GM12878 (cell line): ENCODE data around the gene IGIP. TPM values are rescaled to one million over a fixed set of nuclear protein-coding genes. Genes with fewer than 3 reads are reported as not detected.

Experiments used
- ATAC-seq: fragments of 200-7000 bp; cut with Tn5 transposase; 3 replicates; pipeline ENCODE4 v1.9.1; 2020; ENCODE audit warnings: mild to moderate bottlenecking, moderate library complexity
- BruUV-seq: library from RNA; stranded (reverse); fragments of 400-500 nt; replicated peaks from 2 replicates; lab custom pipeline; 2021; lab: Mats Ljungman, UMichigan
- CTCF ChIA-PET: fragments of 300-600 bp; sonication (Branson Sonifier 250); formaldehyde crosslinking; extraction: SDS; loops from one replicate; lab custom pipeline; 2021; ENCODE audit warnings: inconsistent platforms; lab: Yijun Ruan, JAX
- POLR2A ChIA-PET: fragments of 350-600 bp; formaldehyde crosslinking; extraction: SDS; loops from one replicate; lab custom pipeline; 2021; ENCODE audit warnings: inconsistent platforms; lab: Charles Lee
- RAD21 ChIA-PET: fragments of 300-600 bp; sonication (Branson Sonifier 250); formaldehyde crosslinking; loops from one replicate; lab custom pipeline; 2023; ENCODE audit warnings: antibody characterized with exemption; ENCODE audit not compliant: unreplicated experiment; lab: Charles Lee
- SMC1A ChIA-PET: fragments of 300-600 bp; sonication (Branson Sonifier 250); formaldehyde crosslinking; loops from one replicate; lab custom pipeline; 2023; ENCODE audit not compliant: unreplicated experiment, uncharacterized antibody; lab: Charles Lee
- DNase-seq: peaks from one replicate; pipeline ENCODE4 v3.0.0-alpha.2; 2011; ENCODE audit warnings: low read depth, low spot score
- FAIRE-seq: peaks from 3 replicates; lab custom pipeline; 2011; peaks lifted over from hg19 to GRCh38; lab: Jason Lieb, UNC
- H2AFZ ChIP-seq: 2 replicates; pipeline ENCODE4 v1.6.0; 2011; ENCODE audit warnings: low read depth, low read length, control low read depth; ENCODE audit not compliant: control insufficient read depth
- H3K27ac ChIP-seq: 2 replicates; pipeline ENCODE4 v1.5.1; 2011; ENCODE audit warnings: control low read depth; ENCODE audit not compliant: control insufficient read depth, insufficient read depth
- H3K27me3 ChIP-seq, 2 experiments: replicated peaks in 1 of 2; 2 replicates each; pipeline versions ENCODE4 v1.6.0 to v1.6.1; 2011; ENCODE audit warnings: low read length in 1 of 2; ENCODE audit not compliant: control insufficient read depth in 2 of 2, insufficient read depth in 2 of 2
- H3K36me3 ChIP-seq, 2 experiments: 2 replicates each; pipeline ENCODE4 v1.5.1; 2011; ENCODE audit warnings: low read length in 1 of 2; ENCODE audit not compliant: control insufficient read depth in 2 of 2, insufficient read depth in 2 of 2
- H3K4me1 ChIP-seq: 2 replicates; pipeline ENCODE4 v1.6.1; 2011; ENCODE audit warnings: mild to moderate bottlenecking, low read length, moderate library complexity, mixed read lengths; ENCODE audit not compliant: control insufficient read depth, insufficient read depth
- H3K4me2 ChIP-seq: 2 replicates; pipeline ENCODE4 v1.6.0; 2011; ENCODE audit warnings: control low read depth; ENCODE audit not compliant: control insufficient read depth, insufficient read depth
- H3K4me3 ChIP-seq: fragments of 200-600 bp; sonication (generic); 2 replicates; pipeline ENCODE4 v1.5.1; 2016
- H3K79me2 ChIP-seq: 2 replicates; pipeline ENCODE4 v1.6.0; 2011; ENCODE audit warnings: low read length; ENCODE audit not compliant: control insufficient read depth, insufficient read depth
- H3K9ac ChIP-seq: 2 replicates; pipeline ENCODE4 v1.8.0; 2011; ENCODE audit warnings: low read length, control low read depth, mixed read lengths; ENCODE audit not compliant: control insufficient read depth, insufficient read depth
- H3K9me3 ChIP-seq: replicated peaks from 3 replicates; pipeline ENCODE4 v1.5.1; 2011; ENCODE audit warnings: mild to moderate bottlenecking, low read length; ENCODE audit not compliant: control insufficient read depth, insufficient read depth
- H4K20me1 ChIP-seq: 2 replicates; pipeline ENCODE4 v1.6.0; 2011; ENCODE audit not compliant: control insufficient read depth, insufficient read depth
- ASH2L ChIP-seq: fragments of 300-600, 200-600 bp; sonication (generic); IDR thresholded peaks from 2 replicates; pipeline ENCODE4 v1.6.1; 2017; ENCODE audit warnings: low read depth, mild to moderate bottlenecking, borderline replicate concordance
- ATF2 ChIP-seq: IDR thresholded peaks from 2 replicates; pipeline ENCODE4 v1.6.1; 2012; ENCODE audit warnings: low read length, inconsistent platforms
- BHLHE40 ChIP-seq, 2 experiments: fragments of 450-650 bp in 1 of 2; IDR thresholded peaks; 2 replicates each; pipeline ENCODE4 v1.6.1; 2011 to 2017; ENCODE audit warnings: low read depth in 2 of 2, borderline replicate concordance in 1 of 2, improper control_type of control experiment in 1 of 2, low read length in 1 of 2, mild to moderate bottlenecking in 1 of 2
- CBX5 ChIP-seq: sonication (generic); IDR thresholded peaks from 2 replicates; pipeline ENCODE4 v1.6.1; 2016; ENCODE audit warnings: low read depth, moderate library complexity, mild to moderate bottlenecking, inconsistent platforms
- CHD2 ChIP-seq: IDR thresholded peaks from 2 replicates; pipeline ENCODE4 v1.6.1; 2011; ENCODE audit warnings: low read depth, low read length, improper control_type of control experiment, borderline replicate concordance
- ETV6 ChIP-seq, 2 experiments: fragments of 450-650 bp in 1 of 2; IDR thresholded peaks in 1 of 2; conservative IDR thresholded peaks in 1 of 2; 2 replicates each; pipeline ENCODE4 v1.6.1; 2014; ENCODE audit warnings: antibody characterized with exemption in 1 of 2, borderline replicate concordance in 1 of 2, low read depth in 1 of 2, mild to moderate bottlenecking in 1 of 2, moderate library complexity in 1 of 2
- HCFC1 ChIP-seq: fragments of 150-350 bp; IDR thresholded peaks from 2 replicates; pipeline ENCODE4 v1.6.1; 2014; ENCODE audit warnings: low read length
- KAT2A ChIP-seq: conservative IDR thresholded peaks from 2 replicates; pipeline ENCODE4 v1.6.1; 2011; ENCODE audit warnings: low read depth, low read length; ENCODE audit not compliant: control insufficient read depth
- NFIC ChIP-seq: IDR thresholded peaks from 2 replicates; pipeline ENCODE4 v1.6.1; 2012; ENCODE audit warnings: low read depth, mild to moderate bottlenecking, inconsistent platforms, low read length, moderate library complexity
- RBBP5 ChIP-seq: fragments of 200-600 bp; sonication (generic); conservative IDR thresholded peaks from 2 replicates; pipeline ENCODE4 v1.6.1; 2016
- SPI1 ChIP-seq: IDR thresholded peaks from 2 replicates; pipeline ENCODE4 v1.6.1; 2011; ENCODE audit warnings: low read depth, mild to moderate bottlenecking, low read length, moderate library complexity, borderline replicate concordance; ENCODE audit not compliant: insufficient read depth
- WGBS: methylation state at CpG from one replicate; pipeline ENCODE4 v1.1.6; 2016; ENCODE audit warnings: low lambda C conversion rate; ENCODE audit not compliant: insufficient replicate concordance, insufficient coverage; ENCODE audit errors: missing lambda C conversion rate; 5-methylcytosine and 5-hydroxymethylcytosine counted together
- in situ Hi-C: fragments of 300-500 bp; cut with MboI; formaldehyde crosslinking; loops from 9 replicates; pipeline ENCODE4 v1.14.3; 2018; ENCODE audit warnings: mixed read lengths
- intact Hi-C: fragments of 100-400 bp; cut with micrococcal nuclease; formaldehyde crosslinking; loops from one replicate; pipeline ENCODE4 v1.14.2; 2022; ENCODE audit not compliant: unreplicated experiment
- polyA plus RNA-seq, 11 experiments: library from polyadenylated mRNA; depleted of rRNA in 4 of 11; unstranded in 6 of 11; stranded (reverse) in 5 of 11; fragments of >200 nt; fragmentation: Nextera tagmentation in 4 of 11; fragmentation: Illumina TruSeq in 1 of 11; extraction: Ambion mirVana in 4 of 11; extraction: Trizol in 1 of 11; gene quantifications; 1 replicate in 1 of 11; 2 replicates in 10 of 11; pipeline versions ENCODE4 v1.2.1 to v1.2.3, GENCODE V29; 2011 to 2016; ENCODE audit warnings: inconsistent platforms in 2 of 11, missing spikeins in 2 of 11, low read depth in 1 of 11
- total RNA-seq, 4 experiments: library from RNA; depleted of rRNA in 3 of 4; stranded (reverse); fragments of >200 nt in 3 of 4; fragmentation: Illumina TruSeq in 1 of 4; extraction: Trizol in 1 of 4; gene quantifications; 2 replicates each; pipeline versions ENCODE4 v1.2.1 to v1.2.3, GENCODE V29; 2013 to 2021
- TF ChIP-seq, protein P1 (sequence below): fragments of 450-650 bp; IDR thresholded peaks from 2 replicates; pipeline ENCODE4 v1.6.1; 2016; ENCODE audit warnings: mild to moderate bottlenecking, moderate library complexity, borderline replicate concordance
- TF ChIP-seq, protein P2 (sequence below): fragments of 150-350 bp; IDR thresholded peaks from 2 replicates; pipeline ENCODE4 v1.6.1; 2016; ENCODE audit warnings: low read depth, low read length

IGIP gene
- total and polyA plus RNA-seq, 10 of the 15 experiments (the other 5 are each of a cell fraction or from before 2014, with no cell fraction given): 0.58 to 3.3 (median 1.9) TPM

DNA sequence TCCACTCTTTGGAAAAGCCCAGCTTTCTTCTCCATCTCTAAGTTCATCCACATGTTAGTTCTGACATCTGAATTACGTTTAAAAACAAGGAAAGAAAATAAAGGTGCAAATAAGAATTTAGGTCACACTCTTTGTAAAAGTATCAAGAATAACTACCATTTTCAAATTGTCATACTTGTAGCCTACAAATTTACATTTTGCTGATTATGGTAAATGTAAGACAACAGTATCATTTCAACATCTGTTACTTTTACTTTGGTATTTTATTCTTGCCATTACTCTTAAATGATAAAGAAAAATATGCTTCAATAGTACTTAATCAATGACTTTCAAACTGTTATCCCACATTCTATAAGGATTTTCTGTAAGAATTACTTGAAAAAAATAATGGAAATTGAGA lies 21.6 kb upstream of the IGIP start:
- in situ Hi-C loops (no loop called here), intact Hi-C loops (no loop called here)
- peaks cover 5% of the 10 kb centered on the region for H3K79me2 ChIP-seq
- BruUV-seq: no TSS peak
- DNase-seq: no peak
- H4K20me1 ChIP-seq: no peaks in the 10 kb centered on the region
- SMC1A ChIA-PET: interaction anchor here (0.6 to 1.3 kb wide), 4 partner anchors 9 to 31 kb away, joined by 3 to 5 read pairs (median 3); no protein-coding TSS in a partner anchor
- RAD21 ChIA-PET: no interaction called here
- no peak overlapping the region for H3K9ac ChIP-seq
- no peak overlapping the region for H3K4me3 ChIP-seq
- H3K4me2 ChIP-seq: no peak overlapping the region
- H3K4me1 ChIP-seq: peaks cover 8% of the 10 kb centered on the region
- H3K36me3 ChIP-seq: no peaks in the 10 kb centered on the region
- ATAC-seq: no peak
- CTCF ChIA-PET: interaction anchor here (1.1 to 4.7 kb wide), 5 partner anchors 10 to 40 kb away, joined by 3 to 31 read pairs (median 10); no protein-coding TSS in a partner anchor
- POLR2A ChIA-PET: no interaction called here
- no peaks in the 10 kb centered on the region for H3K27me3 ChIP-seq
- H3K9me3 ChIP-seq: no peaks in the 10 kb centered on the region
- no peak overlapping the region for H3K27ac ChIP-seq
- FAIRE-seq: no peak
- 0% methylated on average over 1 of the region's 1 CpG for WGBS
- H2AFZ ChIP-seq: no peak overlapping the region
- TF ChIP-seq, protein P1, sequence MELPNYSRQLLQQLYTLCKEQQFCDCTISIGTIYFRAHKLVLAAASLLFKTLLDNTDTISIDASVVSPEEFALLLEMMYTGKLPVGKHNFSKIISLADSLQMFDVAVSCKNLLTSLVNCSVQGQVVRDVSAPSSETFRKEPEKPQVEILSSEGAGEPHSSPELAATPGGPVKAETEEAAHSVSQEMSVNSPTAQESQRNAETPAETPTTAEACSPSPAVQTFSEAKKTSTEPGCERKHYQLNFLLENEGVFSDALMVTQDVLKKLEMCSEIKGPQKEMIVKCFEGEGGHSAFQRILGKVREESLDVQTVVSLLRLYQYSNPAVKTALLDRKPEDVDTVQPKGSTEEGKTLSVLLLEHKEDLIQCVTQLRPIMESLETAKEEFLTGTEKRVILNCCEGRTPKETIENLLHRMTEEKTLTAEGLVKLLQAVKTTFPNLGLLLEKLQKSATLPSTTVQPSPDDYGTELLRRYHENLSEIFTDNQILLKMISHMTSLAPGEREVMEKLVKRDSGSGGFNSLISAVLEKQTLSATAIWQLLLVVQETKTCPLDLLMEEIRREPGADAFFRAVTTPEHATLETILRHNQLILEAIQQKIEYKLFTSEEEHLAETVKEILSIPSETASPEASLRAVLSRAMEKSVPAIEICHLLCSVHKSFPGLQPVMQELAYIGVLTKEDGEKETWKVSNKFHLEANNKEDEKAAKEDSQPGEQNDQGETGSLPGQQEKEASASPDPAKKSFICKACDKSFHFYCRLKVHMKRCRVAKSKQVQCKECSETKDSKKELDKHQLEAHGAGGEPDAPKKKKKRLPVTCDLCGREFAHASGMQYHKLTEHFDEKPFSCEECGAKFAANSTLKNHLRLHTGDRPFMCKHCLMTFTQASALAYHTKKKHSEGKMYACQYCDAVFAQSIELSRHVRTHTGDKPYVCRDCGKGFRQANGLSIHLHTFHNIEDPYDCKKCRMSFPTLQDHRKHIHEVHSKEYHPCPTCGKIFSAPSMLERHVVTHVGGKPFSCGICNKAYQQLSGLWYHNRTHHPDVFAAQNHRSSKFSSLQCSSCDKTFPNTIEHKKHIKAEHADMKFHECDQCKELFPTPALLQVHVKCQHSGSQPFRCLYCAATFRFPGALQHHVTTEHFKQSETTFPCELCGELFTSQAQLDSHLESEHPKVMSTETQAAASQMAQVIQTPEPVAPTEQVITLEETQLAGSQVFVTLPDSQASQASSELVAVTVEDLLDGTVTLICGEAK: no peak
- no peak for TF ChIP-seq RBBP5
- TF ChIP-seq ETV6 (conservative IDR thresholded peaks at IDR 0.05 in 1 of 2, IDR thresholded peaks at IDR 0.05 in 1 of 2; ENCODE audit: borderline replicate concordance in 1 of 2, low read depth in 1 of 2): no peak
- TF ChIP-seq CHD2: no peak
- TF ChIP-seq BHLHE40 (IDR thresholded peaks at IDR 0.05; ENCODE audit: borderline replicate concordance in 1 of 2, low read depth in 2 of 2, low read length in 1 of 2): no peak
- no peak for TF ChIP-seq KAT2A
- TF ChIP-seq SPI1: no peak
- TF ChIP-seq ASH2L: no peak
- no peak for TF ChIP-seq CBX5
- no peak for TF ChIP-seq NFIC
- TF ChIP-seq ATF2: no peak
- TF ChIP-seq, protein P2, sequence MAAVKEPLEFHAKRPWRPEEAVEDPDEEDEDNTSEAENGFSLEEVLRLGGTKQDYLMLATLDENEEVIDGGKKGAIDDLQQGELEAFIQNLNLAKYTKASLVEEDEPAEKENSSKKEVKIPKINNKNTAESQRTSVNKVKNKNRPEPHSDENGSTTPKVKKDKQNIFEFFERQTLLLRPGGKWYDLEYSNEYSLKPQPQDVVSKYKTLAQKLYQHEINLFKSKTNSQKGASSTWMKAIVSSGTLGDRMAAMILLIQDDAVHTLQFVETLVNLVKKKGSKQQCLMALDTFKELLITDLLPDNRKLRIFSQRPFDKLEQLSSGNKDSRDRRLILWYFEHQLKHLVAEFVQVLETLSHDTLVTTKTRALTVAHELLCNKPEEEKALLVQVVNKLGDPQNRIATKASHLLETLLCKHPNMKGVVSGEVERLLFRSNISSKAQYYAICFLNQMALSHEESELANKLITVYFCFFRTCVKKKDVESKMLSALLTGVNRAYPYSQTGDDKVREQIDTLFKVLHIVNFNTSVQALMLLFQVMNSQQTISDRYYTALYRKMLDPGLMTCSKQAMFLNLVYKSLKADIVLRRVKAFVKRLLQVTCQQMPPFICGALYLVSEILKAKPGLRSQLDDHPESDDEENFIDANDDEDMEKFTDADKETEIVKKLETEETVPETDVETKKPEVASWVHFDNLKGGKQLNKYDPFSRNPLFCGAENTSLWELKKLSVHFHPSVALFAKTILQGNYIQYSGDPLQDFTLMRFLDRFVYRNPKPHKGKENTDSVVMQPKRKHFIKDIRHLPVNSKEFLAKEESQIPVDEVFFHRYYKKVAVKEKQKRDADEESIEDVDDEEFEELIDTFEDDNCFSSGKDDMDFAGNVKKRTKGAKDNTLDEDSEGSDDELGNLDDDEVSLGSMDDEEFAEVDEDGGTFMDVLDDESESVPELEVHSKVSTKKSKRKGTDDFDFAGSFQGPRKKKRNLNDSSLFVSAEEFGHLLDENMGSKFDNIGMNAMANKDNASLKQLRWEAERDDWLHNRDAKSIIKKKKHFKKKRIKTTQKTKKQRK: no peak
- TF ChIP-seq HCFC1: no peak
